Fibroblast of pulmonary artery (primary cell): ENCODE results near the gene SH2B3.

Source experiments
- DNase-seq: peaks from one replicate; pipeline ENCODE4 v3.0.0-alpha.2; 2010; ENCODE audit warnings: low read depth
- H3K4me3 ChIP-seq: replicated peaks from 2 replicates; pipeline ENCODE4 v1.5.1; 2011; ENCODE audit warnings: low read depth, mild to moderate bottlenecking, control low read depth, low read length, moderate library complexity
- TF ChIP-seq, protein P1 (sequence below): IDR thresholded peaks from 2 replicates; pipeline ENCODE4 v1.5.1; 2011; ENCODE audit warnings: mild to moderate bottlenecking, control low read depth, low read length, inconsistent platforms; ENCODE audit errors: missing control alignments

The SH2B3 gene

DNA sequence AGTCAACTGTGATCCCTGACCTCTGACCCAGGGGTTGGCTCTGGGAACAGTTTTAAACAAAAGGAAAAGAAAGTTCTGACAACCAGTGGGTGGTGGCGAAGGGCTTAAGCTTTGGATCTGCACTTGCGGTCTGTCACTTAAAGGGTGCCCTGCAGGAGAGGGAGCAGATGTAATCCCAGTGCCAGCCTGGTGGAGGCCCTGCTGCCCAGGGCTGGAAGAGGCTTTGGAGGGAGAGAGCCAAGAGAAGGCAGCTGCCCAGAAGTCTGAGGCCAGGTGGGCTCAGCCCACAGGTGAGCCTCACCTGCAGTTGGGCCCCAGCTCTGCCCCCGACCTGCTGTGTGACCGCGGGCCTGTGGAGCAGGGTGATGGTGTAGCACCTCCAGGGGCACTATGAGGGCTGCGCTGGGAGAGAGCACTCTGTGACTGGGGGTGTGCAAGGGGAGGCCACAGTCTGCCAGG is 19.1 kb downstream of the SH2B3 start:
- DNase-seq = no peak
- TF ChIP-seq, protein P1, sequence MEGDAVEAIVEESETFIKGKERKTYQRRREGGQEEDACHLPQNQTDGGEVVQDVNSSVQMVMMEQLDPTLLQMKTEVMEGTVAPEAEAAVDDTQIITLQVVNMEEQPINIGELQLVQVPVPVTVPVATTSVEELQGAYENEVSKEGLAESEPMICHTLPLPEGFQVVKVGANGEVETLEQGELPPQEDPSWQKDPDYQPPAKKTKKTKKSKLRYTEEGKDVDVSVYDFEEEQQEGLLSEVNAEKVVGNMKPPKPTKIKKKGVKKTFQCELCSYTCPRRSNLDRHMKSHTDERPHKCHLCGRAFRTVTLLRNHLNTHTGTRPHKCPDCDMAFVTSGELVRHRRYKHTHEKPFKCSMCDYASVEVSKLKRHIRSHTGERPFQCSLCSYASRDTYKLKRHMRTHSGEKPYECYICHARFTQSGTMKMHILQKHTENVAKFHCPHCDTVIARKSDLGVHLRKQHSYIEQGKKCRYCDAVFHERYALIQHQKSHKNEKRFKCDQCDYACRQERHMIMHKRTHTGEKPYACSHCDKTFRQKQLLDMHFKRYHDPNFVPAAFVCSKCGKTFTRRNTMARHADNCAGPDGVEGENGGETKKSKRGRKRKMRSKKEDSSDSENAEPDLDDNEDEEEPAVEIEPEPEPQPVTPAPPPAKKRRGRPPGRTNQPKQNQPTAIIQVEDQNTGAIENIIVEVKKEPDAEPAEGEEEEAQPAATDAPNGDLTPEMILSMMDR = no peak
- H3K4me3 ChIP-seq = no peak overlapping the region

DNA sequence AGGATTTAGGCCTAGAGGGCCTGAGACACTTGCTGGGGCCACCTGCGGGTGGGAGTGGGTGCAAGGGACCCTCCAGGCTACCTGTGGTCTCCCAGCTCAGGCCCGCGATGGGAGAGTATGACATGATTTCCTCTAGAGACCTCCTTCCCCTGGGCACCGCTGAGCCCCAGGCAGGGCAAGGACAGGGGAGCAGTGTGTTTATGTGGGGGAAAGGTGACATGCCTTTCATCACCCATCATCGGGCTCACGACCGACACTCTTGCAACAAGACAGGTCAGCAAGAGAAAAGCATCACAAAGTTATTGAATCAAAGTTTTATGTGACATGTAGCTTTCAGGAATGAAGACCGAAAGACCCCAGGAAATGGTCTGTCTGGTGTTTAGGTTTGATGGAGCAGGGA is 19.9 kb downstream of the SH2B3 start:
- DNase-seq = no peak
- H3K4me3 ChIP-seq = no peak overlapping the region
- TF ChIP-seq, protein P1 = no peak

DNA sequence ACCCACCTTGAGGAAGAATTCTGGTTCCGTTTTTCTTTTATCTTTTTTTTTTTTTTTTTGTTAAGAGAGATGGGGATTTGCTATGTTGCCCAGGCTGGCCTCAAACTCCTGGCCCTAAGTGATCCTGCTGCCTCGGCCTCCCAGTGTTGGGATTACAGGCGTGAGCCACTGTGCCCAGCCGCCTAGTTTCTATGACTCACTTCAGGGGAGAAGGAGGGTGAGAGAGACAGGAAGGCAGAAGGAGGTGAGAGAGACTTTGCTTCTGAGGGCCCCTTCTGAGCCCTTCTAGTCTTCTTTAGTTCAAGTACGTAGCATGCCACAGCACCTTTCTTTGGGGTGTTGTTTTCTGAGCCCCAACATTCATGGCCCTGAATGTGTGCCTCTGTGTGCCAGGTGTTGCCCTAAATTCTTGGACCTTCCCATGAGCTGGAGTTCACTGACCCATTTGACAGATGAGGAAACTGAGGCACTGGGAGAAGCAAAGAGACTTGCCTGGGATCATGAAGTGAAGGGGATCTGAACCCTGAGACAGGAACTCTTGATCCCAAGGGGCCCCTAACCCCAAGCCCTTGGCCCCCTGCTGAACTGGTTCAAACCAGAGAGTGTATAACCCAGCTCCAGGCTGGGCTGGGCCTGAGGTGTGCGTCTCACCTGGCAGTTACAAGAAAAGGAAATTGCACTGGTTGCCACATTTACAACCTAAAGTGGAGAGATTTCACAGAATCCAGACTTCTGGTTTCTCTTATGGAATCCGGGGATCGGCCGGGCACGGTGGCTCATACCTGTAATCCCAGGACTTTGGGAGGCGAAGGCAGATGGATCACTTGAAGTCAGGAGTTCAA is 20.8 kb downstream of the SH2B3 start:
- H3K4me3 ChIP-seq = no peak overlapping the region
- TF ChIP-seq, protein P1 = no peak
- peak; percentile 47 for DNase-seq

DNA sequence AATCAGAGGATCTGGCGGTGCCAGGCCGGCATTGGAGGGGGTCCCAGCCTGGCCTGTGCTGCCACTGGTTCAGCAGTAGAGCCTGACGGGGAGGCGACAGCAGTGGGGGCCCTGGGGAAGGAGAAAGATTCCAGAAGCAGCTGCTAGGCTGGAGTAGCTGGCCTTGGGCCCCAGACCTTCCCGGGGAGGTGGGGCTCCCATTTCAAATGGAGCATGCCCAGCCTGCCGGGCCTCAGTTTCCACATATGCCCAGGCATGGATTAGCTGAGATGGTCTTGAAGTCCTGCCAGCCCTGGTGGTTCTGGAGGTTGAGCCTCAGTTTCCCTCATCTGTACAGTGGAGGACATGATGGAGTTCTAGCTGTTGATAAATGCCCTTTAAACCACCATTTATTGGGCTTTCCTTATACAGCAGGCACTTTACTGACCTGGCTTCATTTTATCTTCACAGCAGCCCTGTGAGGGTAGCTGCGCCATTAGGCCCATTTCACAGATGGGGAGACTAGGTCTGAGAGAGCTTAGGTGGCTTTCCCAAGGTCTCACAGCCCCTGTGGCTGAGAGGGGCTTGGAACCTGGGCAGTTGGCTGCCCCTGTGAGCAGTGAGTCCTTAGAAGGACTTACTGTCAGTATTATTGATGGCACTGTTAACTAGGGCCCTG is 21.8 kb downstream of the SH2B3 start:
- H3K4me3 ChIP-seq = no peak overlapping the region
- TF ChIP-seq, protein P1 = no peak
- DNase-seq = no peak

DNA sequence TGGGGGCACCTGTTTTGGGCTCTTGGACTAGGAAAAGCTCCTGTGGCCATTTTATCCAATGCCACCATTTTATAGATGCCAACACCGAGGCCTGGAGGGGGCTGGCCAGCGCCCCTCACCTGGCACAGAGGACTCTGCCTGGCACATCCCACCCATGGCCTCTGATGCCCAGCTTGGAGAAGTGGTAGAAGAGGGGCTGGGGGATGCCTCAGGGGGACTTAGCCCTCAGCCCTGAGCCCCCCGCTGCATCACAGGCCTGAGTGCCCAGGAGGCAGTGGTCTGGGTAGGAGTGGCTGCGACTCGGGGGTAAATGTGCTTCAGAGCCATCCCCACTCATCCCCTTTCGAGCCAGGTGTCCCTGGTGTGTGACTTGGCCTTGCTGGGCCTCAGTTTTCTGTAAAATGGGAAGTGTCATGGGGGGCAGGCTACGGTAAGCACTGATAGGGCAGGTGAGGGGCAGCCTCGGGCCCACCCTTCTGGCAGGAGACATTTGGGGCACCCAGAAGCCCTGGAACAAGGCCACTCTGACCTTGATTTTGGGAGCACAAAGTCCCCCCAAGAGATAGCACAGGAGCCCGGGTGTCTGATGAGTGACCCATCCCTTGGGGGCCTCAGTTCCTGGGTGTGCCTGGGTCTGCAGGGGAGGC is 22.5 kb downstream of the SH2B3 start:
- DNase-seq = no peak
- TF ChIP-seq, protein P1 = no peak
- no peak overlapping the region for H3K4me3 ChIP-seq

DNA sequence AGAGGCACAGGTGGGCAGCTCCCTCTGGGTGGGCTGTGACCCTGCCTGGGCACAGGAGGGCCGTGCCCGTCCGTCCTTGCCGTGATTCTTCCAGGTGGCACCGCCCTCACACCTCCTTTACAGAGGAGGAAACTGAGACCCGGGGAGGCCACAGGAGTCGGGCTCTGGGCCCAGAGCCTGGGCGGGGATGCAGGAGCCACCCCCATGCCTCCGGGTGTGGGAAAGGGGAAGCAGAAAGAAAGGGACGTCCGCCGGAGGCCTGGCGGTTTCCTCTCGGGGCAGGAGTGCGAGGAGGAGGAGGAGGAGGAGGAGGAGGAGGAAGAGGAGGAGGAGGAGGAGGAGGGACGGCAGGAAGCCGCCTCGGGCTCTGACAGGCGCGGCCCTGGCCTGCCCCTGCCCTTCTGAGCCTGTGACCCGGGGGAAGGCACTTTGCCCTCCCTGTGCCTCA is 23.0 kb downstream of the SH2B3 start:
- TF ChIP-seq, protein P1 = no peak
- DNase-seq = peak; percentile 36
- H3K4me3 ChIP-seq = no peak overlapping the region
